Measurements from ENCODE around the gene BRINP1.

Gene BRINP1, protein sequence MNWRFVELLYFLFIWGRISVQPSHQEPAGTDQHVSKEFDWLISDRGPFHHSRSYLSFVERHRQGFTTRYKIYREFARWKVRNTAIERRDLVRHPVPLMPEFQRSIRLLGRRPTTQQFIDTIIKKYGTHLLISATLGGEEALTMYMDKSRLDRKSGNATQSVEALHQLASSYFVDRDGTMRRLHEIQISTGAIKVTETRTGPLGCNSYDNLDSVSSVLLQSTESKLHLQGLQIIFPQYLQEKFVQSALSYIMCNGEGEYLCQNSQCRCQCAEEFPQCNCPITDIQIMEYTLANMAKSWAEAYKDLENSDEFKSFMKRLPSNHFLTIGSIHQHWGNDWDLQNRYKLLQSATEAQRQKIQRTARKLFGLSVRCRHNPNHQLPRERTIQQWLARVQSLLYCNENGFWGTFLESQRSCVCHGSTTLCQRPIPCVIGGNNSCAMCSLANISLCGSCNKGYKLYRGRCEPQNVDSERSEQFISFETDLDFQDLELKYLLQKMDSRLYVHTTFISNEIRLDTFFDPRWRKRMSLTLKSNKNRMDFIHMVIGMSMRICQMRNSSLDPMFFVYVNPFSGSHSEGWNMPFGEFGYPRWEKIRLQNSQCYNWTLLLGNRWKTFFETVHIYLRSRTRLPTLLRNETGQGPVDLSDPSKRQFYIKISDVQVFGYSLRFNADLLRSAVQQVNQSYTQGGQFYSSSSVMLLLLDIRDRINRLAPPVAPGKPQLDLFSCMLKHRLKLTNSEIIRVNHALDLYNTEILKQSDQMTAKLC

DNA sequence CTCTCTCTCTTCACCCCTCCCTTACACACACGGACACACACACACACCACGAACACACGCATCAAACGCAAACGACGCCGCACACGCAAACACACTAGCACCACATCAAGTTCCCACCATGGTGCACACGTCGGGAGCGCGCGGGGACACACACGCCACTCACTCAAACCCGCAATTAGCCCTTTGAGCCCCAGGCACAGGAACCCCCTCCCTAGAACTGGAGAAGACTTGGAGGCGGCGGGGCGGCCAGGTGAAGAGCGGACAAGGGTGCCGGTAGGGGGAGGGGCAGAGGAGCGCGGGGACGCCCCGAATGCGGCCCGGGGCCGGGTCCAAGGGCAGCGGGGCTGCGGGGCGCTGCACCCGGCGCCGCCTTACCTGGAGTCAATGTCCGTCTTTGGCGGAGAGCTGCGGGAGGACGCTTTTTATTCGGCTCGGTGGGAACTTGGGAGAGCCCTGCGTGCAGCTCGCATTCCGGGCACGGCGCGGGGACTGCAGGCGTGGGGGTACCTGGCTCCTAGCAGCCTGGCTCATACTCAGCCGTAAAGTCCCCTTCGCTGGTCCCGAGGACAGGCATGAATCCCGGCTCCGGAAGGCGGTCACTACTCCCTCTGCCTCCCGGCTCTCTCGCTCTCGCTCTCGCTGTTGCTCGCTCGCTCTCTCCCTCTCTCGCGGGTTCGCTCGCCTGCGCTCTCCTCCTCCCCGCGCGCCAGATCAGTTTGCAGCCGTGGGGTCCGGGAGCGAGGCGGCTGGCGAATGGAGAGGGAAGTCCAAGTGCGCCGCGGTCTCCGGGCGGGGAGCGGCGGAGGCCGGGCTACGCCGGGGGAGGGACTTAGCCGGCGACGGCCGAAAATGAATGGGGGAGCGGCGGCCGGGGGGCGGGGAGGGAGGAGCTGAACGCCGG, at the start of gene BRINP1:
BRINP1 (minus strand) TSS at position 755 of the 901 bp plus-strand sequence. CDS start 56,080 bp downstream, outside the sequence.
- DNase-seq (ENCODE audit: low read depth in 2 of 2), result peak in 1 of 2 experiments; percentile 2

DNA sequence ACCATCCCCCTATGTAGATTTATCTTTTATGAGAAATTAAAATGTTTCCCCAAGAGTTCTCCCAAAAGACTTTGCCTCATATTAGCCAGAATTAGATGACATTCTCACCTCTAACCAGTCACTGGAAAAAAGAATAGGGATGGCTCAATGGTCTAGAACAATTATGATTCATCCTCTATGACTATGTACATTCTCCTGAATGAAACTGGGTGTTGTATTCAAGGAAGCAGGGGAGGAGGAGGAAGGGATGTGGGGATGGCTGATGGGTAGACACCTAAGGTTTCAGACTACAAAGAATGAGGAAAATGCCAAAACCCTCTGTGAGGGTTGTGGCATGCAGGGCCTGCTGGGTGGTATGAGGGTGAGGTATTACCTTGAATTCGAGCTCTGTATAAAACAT, 49.5 kb upstream of the BRINP1 start:
- no peak for DNase-seq (ENCODE audit: low read depth in 2 of 2)

DNA sequence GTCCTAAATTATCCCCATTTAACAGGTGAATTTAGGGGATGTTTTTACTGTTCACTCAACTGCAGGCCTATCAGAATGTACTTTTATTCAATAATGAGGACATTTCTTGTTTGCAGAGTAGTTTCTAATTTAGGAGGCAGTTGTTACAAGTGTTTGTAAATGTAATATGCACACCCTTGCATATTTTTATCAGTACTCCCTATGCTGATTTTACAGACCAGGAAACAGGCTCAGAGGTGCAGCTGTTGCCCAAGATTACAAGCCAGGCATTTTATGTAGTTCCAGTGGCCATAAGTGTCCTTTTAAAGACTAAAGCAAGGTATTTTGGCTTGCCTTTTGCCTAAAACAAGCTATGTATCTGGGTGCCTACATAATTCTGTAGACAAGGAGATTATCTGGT, 47.6 kb upstream of the BRINP1 start:
- DNase-seq (ENCODE audit: low read depth in 2 of 2), result no peak

DNA sequence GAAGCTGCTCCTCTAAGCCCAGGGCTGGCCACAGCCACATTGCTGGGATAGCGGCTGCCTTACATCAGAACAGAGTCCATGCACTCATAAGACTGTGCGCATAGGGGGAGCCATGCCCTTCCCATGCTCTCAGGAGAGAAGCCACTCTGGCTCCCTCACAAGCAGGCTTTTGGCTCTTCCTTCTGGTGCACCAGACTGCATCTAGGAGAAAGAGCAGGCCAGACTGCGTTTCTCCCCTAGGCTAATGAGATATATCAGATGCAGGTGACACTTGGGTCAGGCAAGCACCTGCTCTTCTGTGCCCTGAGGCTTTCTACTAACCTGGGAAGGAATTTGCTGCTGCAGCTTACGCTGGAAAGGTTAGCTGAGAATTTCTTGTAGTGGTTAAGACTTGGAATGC, 43.2 kb upstream of the BRINP1 start:
- DNase-seq (ENCODE audit: low read depth in 2 of 2), result no peak

DNA sequence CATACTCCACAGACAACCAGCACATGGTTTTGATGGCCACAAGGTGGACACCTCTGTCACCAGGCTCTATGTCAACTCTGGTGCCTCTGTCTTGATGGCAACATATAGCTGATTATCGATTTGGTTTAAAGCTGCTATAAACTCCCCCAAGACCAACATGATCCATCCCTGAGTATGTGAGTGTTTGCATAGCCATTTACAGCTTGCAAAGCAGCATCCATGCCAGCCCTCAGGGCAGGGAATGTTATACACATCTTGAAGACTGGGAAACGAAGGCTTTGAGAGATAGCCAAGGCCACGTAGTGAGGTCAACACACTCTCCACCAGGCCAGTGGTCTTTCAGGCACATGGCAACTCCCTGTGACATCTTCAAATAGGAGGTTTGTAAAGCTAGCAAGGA, 40.3 kb upstream of the BRINP1 start:
- no peak for DNase-seq (ENCODE audit: low read depth in 2 of 2)

DNA sequence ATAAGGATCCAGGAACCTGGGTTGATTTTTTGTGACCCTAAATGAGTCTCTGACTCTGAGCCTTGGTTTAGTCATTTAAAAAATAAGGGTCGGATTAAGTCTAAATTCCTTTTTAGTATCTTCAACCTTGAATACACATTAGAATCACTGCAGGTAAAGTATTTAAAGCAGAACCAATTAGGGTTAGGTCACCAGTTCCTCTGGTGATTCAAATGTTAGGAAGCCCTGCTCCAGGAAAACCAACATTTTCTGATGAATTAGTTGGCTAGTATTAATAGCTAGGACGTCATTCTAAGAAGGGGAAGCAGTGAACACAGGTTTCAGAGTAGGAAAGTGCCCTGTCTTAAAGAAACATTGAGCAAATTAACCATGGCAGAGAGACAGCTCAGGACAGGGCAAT, 31.4 kb upstream of the BRINP1 start:
- DNase-seq (ENCODE audit: low read depth in 2 of 2), result no peak

DNA sequence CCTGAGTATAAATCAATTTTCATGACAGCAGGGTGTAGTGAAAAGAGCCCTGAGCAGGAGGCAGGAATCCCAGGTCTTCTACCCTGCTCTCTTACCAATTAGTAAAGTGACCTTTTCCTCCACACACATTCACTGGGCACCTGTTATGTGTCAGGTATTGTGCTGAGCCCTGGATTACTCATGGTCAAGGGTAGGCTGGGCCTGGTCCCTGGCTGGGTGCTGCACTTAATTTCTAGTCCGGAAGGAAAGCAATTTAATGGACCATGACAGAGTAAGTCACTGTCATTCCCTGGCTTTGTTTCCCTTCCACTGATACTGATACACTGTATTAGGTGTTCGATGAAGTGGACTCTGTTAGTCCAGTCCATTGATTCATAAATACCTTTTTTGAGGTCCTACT, 29.1 kb upstream of the BRINP1 start:
- DNase-seq (ENCODE audit: low read depth in 2 of 2), result no peak

DNA sequence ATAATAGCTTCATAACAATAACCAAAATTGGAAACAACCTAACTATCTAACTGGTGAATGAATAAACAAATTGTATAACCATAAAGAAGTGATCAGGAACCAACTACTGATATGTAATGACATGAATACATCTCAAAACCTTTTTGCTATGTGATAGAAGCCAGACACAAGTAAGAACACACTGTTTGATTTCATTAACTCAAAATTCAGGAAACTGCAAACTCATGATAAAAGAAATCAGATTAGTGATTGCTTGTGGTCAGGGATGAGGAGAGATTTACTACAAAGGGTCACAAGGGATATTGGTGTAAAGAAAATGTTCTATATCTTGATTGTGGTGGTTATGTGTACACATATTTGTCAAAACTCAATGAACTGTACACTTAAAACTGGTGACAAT, 22.6 kb upstream of the BRINP1 start:
- DNase-seq (ENCODE audit: low read depth in 2 of 2), result no peak

DNA sequence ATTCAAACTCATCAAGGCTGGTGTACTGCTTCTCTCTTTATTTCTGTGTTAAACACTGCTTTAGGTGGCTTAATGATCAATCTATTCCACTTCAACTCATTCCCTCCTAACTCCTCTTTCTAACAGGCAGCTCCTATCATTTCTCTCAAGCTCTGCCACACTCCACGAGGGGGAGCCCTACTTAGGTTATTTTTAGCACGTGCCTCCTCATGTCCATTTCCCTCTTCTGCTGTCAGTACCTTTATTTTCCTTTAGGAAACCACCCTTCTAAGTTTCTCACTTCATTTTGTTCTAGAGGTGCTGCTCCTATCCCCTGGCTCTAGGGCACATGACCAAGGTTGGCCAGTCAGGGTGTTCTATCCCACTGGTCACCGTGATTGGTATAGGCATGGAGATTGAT, 6.7 kb upstream of the BRINP1 start:
- DNase-seq (ENCODE audit: low read depth in 2 of 2), result no peak

DNA sequence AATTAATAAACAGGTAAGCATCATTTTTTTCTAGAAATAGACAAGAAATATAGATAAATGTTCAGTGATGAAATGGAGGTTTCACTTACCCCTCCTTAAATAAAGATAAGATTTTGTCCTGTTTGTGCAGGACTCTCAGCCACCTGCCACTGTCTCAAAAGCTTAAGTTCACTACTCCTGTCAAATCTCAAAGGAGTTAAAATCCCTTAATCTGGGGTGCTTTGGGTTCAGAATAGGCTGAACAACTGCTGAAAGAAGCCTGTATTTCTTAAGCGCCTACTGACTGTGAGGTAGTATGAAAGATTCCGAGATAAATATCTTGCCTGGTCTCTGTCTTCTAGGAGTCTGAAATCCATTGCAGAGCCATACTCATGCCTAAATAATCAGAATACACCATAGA, 3.7 kb upstream of the BRINP1 start:
- no peak for DNase-seq (ENCODE audit: low read depth in 2 of 2)

DNA sequence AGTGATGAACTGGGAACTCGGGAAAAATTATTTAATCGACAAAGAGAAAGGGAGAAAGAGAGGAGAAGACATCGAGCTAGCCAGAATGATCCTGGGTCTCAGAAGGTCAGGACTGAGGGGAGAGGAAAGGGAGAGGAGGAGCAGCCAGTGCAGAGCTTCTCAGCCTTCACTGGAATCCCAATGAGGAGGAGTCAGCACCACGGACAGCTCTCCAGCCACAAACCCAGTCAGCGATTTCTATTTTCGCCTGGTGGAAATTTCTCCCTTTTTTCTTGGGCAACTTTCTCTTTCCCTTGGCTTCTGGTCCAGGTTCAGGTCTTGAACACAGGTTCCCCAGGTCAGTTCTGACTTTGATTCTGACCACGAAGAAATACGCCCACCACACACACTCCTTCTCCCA, 1.6 kb upstream of the BRINP1 start:
- no peak for DNase-seq (ENCODE audit: low read depth in 2 of 2)

DNA sequence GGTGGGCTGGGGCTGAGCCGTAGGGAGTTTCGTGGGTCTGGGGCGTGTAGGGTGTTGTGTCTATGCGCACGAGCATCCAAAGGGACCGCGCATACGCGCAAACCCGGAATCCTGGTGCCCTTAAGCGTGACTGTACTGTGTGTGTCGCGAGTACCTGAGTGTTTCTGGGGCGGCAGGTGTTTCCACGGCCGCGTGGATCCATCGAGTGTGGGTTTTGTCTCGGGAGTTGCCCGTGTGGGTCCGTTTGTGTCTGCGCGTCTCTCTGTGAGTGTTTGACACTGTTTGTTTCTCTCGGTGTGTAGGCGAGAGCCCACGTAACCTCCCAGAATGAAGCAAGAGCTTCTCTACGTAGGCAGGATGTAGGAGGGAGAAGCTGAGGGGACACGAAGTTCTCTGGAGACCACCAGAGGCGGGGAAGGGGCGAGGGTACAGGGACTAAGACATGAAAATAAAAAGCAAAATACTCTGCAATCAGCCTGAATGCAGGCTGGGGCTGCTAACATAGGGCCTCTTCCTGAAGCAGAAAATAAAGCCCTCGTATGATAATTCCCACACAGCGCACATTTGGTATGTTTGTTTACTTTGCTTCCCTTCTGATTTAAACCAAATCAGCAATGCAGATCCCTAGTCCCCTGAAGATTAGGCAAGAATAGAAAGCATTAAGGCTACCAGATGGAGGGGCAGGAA, 588 bp upstream of the BRINP1 start:
- DNase-seq (ENCODE audit: low read depth in 2 of 2), result no peak

DNA sequence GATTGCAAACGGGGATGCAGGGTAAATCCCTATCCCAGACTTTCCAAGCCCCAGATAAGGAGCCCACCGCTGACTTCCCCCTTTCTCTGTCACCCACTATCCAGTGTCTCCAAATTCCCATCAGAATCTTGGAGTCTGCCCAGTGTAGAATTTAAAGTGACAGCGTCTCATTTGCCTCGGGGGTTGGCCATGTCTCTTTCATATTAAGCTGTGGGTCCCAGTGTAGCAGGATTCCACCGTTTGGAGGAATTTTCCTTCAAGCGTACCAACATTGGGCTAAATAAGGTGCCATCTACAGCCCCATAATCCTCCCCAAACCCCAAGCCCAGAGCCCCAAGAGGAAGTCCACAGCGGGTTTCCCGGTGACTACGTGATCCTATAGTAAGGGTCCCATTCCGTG, 1.1 kb downstream of the BRINP1 start:
- no peak for DNase-seq (ENCODE audit: low read depth in 2 of 2)

DNA sequence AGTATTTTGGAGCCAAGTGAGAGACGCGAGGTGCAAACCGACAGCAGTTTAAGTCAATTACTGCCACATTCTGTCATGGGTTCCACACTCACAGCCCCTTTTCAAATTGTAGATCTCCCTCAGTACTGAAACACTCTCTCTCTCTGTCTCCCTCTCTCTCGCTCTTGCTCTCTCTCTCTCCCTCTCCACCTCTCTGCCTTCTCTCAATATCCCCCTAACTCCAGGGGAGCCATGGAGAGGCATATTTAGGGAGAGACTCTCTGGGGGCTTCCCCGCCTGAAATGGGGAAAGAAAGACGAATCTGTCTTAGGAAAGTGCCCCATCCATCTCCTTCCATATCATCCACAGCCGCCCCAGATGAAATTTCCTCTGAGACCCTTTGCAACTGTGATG, 1.6 kb downstream of the BRINP1 start:
- no peak for DNase-seq (ENCODE audit: low read depth in 2 of 2)

DNA sequence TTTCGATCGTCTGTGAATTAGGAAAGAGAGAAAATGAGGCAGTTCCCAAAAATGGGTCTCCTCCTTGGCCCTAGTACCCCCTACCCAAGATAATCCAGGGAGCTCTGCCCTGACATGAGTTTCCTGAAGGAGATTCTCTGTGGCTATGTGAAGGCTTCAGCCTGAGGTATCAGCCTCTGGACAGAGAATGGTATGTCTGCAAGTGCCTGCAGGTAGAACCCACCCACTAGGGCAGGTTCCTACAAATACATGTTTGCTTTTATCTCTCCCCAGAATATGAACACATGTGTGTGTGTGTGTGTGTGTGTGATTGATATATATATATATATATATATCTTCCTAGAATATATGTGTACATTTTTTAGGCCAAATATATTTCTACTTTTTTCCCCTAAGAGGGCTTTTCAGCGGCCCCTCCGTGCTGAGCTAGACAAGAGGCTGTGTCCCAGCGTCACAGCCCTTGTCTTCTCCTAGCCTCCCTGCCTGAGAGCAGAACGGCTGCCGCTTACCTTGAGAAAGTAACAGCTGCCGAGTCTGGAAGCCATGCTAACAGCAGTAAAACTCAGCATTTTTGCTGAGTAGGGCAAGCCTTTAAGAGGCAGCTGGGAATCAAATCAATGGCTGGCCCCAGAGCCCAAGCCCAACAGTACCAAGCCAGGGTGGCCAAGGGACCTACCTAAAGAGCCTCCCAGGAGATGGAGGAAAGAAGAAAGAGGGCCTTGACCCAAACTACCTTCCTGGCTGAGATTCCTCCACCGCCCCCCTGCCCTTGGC, 2.1 kb downstream of the BRINP1 start:
- DNase-seq (ENCODE audit: low read depth in 2 of 2), result no peak

DNA sequence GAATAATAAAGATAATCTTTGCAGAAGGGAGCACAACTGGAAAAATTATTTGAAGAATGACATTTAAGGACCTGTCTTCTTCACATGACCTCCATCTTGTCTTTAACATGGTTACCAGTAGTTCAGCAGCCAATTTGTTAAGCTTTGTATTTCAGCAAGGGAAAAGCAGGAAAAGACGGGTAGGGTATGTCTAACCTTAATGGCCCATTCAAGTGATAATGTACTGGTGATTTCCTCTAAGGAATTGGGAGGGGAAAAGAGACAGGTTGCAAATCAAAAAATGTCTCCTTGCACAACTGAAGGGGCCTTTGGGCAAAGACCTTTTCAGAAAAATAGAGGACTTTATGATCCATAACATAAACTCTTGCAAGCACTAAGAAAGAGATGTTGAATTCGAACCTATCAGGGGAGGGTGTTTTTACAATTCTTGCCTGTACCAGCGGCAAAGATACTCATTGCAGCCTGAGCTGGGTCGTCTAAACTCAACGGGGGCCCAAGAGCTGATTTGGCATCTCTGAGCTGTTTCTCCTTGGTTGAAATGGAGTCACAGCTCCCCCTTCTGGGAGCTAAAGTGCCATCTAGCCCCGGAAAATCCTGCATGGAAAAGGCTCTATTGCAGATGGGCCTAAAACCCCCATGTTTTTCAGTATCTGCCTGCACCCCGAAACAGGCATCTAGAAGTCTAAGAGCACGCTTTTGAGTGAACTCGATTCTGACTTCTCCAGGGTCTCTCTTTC, 3.8 kb downstream of the BRINP1 start:
- peak in 1 of 2 experiments; percentile 1 for DNase-seq (ENCODE audit: low read depth in 2 of 2)

DNA sequence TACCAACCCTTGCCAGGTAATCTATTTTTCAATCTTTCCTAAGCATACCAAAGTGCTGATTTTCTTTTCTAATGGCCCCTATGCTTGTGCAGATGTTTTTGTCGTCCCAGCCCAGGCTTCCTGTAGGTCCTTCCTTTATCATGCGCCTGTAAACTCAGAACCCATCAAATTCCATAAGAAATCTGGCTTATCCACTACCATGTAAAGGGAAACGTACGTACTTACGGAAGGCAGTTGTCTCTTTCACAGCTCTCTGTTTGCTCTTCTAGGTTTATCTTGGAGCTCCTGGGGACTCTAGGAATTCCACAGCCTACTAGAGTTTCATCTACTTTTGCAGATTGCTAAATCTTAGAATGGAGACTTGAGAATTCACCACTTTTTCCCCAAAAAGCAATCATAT, 9.0 kb downstream of the BRINP1 start:
- DNase-seq (ENCODE audit: low read depth in 2 of 2), result no peak

DNA sequence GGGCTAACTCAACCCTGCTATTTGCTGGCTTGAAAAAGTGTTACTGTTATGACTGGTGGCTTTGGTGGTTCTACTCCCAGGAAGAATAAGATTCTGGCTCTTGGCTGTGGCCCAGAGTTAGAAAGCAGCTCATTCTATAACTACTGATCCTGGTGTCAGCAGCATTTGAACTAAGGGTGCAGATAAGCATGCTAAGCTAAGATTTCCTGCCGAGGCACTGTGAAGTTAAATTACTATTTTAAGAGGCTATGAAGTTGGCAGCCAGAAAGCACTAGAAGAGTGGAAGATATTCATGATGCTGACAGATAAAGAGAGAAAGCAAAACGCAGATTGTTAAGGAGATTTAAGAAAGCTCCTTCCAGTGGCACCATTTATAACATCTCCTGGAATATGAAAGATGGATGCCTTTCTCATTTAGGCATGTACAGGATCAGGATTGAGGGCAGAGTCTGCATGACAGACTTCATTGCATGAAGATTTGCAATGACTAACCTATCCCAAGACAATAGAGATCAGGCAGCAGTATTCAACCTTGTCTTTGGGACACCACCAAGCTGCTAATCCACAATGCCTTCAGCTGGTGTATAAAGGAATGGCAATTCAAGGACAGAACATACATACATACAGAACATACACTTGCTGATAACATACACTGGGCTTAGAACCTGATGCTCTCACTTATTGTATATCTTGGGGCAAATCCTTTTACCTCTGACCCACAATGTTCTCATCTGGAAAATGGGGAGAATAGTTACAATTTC, 11.7 kb downstream of the BRINP1 start:
- no peak for DNase-seq (ENCODE audit: low read depth in 2 of 2)

DNA sequence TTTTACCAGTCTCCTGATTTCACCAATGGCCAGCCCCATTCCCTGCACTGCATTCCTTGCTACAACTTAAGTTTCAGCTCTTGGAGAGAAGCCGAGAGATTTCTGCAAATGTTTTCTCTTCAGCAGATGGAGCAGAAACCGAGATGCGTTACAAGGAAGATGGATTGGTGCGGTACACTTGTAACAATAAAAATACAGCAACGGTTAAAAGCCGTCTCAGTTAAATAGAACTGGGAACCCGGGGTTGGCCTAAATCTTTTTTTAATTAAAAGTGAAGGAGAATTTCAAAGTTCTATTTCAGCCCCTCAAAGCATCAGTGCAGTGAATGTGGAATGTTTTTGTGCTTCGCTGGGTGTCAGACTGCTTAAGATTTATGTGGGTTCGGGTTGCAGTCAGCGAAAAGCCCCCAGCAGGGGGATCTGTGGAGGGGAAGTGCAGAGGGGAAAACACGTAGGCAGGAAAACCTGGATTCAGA, 19.8 kb downstream of the BRINP1 start:
- DNase-seq (ENCODE audit: low read depth in 2 of 2), result no peak

Measured in fibroblast of skin of left biceps (primary cell).